Lower leg skin (tissue), 3 donors: ENCODE results near the gene MAP6.

Source experiments
- CTCF ChIP-seq, 3 donors: fragments of 450-650 bp; IDR thresholded peaks; one replicate each; pipeline ENCODE4 v1.5.1; 2016; ENCODE audit warnings: antibody characterized with exemption in 3 of 3, mild to moderate bottlenecking in 3 of 3, moderate library complexity in 2 of 3
- POLR2A ChIP-seq, 2 donors: fragments of 450-650 bp; IDR thresholded peaks; one replicate each; pipeline ENCODE4 v1.6.1; 2016 to 2017; ENCODE audit warnings: antibody characterized with exemption in 2 of 2, mild to moderate bottlenecking in 1 of 2, moderate library complexity in 1 of 2

- no peak for TF ChIP-seq CTCF (IDR thresholded peaks at IDR 0.05)
- no peak for TF ChIP-seq POLR2A (IDR thresholded peaks at IDR 0.05)
These were observed 77.5 kb downstream of the MAP6 start for GRCh38 chr11:75591371-75591770.
